Fibroblast of villous mesenchyme (primary cell): ENCODE measurements around the gene GPR132. TPM values are rescaled to one million over a fixed set of nuclear protein-coding genes. Genes with fewer than 3 reads are reported as not detected.

Experiments
- DNase-seq: peaks from one replicate; pipeline ENCODE4 v3.0.0-alpha.2; 2010; ENCODE audit warnings: low read depth
- H3K4me3 ChIP-seq: 2 replicates; pipeline ENCODE4 v1.5.1; 2011; ENCODE audit warnings: low read depth, mild to moderate bottlenecking, low read length
- CTCF ChIP-seq: IDR thresholded peaks from 2 replicates; pipeline ENCODE4 v1.5.1; 2012; ENCODE audit warnings: low read depth, mild to moderate bottlenecking, low read length; ENCODE audit not compliant: insufficient read depth
- total RNA-seq: library from RNA; depleted of rRNA; stranded (reverse); fragments of >200 nt; gene quantifications from 2 replicates; pipeline ENCODE4 v1.2.3, GENCODE V29; 2012

GPR132 gene
- total RNA-seq, 1 donor: not detected

GRCh38 chr14:105070760-105071137 lies 5.5 kb upstream of the GPR132 start:
- TF ChIP-seq CTCF: no peak
- H3K4me3 ChIP-seq: no peak overlapping the region
- no peak for DNase-seq

DNA sequence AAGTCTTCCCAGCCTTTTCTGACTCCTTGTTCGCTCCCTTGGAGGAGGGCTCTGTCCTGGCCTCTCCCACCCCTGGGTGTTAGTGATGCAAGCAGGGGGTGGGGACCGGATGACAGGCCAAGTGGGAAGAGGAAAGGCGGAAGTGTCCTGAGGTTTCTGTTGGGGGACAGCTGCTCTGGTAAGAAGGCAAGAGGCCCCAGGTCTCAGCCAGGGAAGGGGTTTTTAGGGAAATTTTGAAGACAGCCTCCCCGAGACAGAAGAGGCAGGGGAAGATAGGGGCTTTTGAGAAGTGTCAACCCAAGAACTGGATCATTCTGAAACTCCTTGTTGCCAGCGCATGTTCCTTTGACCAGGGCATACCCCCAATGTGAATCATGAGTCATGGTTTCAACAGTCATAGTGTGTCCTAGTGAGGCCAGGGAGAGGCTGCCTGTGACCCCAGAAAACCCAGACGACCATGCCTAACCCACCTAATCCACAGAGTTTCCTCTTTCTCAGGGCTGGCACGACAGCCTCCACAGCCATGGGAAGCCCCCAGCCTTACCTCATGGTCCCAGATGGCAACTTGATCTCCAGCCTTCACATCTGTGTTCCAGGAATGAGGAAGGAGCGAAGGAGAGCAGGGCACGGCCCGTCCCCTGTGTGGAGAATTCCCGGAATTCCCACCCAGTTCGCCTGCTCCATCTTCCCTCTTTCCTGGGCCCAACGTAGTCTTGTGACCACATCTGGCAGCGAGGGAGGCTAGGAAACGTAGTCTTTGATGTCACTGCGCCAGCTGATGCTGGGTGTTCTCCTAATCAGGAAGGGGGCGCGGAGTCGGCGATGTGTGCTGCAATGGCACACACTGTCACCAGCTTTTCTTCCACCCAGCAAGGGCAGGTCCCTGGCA lies 4.9 kb upstream of the GPR132 start:
- H3K4me3 ChIP-seq: no peak overlapping the region
- no peak for DNase-seq
- no peak for TF ChIP-seq CTCF

DNA sequence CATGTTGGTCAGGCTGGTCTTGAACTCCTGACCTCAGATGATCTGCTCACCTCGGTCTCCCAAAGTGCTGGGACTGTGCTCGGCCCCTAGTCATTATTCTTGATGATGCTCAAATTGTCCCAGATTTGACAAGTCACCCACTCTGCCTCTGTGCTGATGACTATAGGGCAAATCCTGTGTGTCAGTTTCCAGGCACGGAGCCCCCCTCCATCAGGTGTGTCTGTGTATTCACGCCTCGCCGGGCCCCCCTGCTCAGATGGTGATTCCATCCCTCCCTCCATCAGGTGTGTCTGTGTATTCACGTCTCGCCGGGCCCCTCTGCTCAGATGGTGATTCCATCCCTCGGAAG lies 4.3 kb upstream of the GPR132 start:
- no peak for DNase-seq
- no peak overlapping the region for H3K4me3 ChIP-seq
- no peak for TF ChIP-seq CTCF

GRCh38 chr14:105068818-105069217 lies 3.6 kb upstream of the GPR132 start:
- DNase-seq: no peak
- no peak overlapping the region for H3K4me3 ChIP-seq
- no peak for TF ChIP-seq CTCF

GRCh38 chr14:105067969-105068301 lies 2.7 kb upstream of the GPR132 start:
- no peak for TF ChIP-seq CTCF
- no peak for DNase-seq
- no peak overlapping the region for H3K4me3 ChIP-seq

DNA sequence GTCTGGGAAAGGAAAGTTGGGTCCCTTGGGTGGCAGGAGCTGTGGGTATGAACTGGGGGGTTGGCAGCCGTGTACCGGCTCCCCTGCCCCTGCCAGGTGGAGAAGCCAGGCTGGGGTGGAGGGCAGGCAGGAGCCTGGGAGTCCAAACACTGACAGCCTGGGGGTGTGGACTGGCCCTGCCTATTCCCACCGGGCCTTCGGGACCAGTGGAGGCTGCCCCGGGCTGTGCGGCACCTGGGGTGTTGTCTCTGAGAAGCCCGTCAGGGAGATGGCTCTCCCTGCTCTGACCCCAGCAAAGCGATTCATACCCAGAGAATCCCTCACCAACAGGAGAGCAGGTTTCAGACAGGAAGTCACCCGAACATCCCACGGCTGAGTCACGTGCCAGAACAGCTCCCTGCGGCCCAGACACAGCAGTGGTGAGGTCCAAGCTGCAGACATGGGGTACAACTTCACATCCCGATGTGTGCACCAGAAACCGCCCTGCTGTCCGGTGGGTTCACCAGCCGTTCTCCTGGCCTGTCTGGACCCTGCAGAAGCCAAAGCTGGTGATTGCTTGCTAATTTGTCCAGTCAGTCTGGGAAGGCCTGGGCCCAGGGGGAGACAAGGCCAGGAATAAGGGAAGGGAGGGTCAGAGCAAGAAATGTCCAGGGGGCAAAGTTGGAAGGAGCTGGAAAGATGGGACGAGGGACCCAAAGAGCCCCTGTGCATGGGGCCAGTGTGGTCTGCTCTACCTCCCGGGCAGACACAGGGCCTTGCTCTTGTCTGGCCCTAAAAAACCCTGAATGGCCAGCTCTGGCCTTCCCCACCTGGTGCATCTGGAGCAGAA lies 2.1 kb upstream of the GPR132 start:
- no peak for DNase-seq
- no peak for TF ChIP-seq CTCF
- H3K4me3 ChIP-seq: no peak overlapping the region
